Activated T-cell treated with anti-CD3 and anti-CD28 coated beads for 4 hours (primary cell): ENCODE measurements around the gene SHISA9.
"Not testable (repeated sequence)": the region's sequence is repeated elsewhere in the genome, so short reads cannot be mapped to it uniquely, and the experiment has no call there.

Experiments
- DNase-seq: peaks from one replicate; pipeline ENCODE4 v3.0.0-alpha.2; 2020

The SHISA9 gene

DNA sequence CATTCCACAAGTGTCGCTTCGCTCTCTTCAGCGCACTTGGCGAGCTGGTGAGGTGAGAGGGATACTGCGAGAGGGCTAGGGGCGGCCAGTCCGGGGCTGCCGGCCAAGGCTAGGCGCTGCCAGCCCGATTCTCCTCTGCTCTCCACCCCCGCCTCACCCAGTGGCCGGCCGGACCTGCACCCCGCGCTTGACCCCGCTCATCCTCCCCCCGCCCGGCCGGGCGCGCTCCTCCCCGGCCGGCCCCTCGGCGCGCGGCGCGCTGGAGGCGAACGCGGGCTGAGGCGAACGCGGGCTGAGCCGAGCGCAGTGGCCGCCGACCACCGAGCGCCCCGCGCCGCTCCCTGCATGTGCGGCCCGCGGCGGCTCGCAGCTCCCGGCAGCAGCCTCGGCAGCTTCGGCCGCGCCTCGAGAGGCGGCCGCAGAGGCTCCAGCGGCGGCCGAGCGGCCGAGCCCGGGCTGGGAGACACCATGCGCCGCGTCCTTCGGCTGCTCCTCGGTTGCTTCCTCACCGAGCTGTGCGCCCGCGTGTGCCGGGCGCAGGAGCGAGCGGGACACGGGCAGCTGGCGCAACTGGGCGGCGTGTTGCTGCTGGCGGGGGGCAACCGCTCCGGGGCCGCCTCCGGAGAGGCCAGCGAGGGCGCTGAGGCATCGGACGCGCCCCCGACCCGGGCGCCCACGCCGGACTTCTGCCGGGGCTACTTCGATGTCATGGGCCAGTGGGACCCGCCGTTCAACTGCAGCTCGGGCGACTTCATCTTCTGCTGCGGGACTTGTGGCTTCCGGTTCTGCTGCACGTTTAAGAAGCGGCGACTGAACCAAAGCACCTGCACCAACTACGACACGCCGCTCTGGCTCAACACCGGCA, at the start of gene SHISA9:
SHISA9 (plus strand) TSS at position 2 of the 865 bp plus-strand sequence.
- no peak for DNase-seq

DNA sequence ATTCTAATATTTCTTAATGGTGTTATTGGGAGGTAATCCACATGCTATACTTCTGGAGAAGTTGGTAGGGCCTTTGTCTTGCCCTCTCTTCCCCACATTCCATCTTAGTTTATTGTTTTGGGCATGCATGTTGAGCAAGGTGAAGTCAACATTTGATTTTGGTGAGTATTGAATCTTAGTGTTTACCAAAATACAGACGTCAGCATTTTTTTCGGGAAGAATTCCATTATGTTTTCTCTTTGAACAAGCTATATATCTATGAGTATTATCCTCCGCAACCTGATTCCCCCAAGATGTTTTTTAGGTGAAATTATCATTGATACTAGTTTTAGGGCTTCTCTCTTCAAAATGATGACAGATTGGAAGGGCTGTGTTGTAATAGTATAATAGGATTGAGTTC, 47.4 kb upstream of the SHISA9 start:
- no peak for DNase-seq

DNA sequence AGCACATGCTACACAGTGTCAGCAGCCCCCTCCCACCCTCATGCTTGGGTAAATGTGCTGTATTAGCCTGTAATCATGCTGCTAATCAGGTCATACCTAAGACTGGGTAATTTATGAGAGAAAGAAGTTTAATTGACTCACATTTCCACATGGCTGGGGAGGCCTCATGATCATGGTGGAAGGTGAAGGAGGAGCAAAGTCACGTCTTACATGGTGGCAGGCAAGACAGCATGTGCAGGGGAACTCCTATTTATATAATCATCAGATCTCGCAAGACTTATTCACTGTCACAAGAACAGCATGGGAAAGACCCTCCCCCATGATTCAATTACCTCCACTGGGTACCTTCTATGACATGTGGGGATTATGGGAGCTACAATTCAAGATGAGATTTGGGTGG, 44.0 kb upstream of the SHISA9 start:
- not testable (repeated sequence) for DNase-seq

DNA sequence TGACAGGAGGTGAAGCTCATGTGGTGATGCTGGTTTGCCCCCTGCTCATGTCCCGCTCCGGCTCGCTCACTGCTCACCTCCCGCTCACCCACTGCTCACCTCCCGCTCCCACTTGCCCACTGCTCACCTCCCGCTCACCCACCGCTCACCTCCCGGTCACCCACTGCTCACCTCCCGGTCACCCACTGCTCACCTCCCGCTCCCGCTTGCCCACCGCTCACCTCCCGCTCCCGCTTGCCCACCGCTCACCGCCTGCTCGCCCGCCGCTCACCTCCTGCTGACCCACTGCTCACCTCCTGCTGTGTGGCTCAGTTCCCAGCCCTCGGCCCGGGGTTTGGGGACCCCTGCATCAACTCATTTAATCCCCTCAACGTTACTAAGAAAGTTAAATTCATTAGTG, 39.1 kb upstream of the SHISA9 start:
- DNase-seq: no peak

DNA sequence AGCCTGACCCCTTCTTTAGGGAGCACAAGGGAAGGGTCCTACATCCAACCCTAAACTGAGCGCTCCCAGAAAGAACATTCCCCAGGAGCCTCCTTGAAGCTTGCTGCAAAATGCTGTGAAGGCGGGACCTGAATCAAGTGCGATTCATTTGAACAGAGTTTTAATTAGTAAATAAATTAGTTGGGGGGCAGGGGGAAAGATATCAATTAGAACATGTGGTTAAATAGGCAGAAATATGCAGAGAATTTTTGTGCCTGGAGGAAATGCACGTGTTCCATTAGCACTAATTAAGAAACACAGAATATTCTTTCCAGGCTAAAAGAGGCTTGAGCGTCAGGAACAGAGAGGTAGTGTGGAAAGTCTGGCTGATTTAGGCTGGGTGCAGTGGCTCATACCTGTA, 38.5 kb upstream of the SHISA9 start:
- no peak for DNase-seq

DNA sequence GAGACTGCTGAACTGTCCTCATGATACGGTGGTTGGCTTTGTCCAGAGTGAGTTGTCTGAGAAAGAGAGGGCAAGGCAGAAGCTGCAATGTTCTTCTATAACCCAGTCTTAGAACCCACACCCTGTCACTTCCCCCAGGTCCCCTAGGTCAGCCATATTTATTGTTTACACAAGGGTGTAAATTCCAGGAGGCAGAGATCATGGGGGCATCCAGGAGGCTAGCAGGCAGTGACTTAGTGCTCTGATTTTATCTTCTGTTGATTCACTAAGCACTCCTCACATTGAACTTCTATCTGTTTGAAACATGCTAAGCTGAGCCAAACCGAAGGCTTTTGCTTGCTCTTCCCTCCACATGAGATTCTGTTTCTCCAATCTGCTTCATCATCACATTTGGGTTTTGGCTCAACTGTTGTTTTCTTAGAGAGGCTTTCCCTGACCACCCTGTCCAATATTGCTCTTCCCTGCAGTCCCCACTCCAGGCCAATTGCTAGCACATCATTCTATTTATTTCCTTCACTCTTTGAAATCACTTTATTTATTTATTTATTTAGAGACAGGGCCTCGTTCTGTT, 34.3 kb upstream of the SHISA9 start:
- DNase-seq: no peak

DNA sequence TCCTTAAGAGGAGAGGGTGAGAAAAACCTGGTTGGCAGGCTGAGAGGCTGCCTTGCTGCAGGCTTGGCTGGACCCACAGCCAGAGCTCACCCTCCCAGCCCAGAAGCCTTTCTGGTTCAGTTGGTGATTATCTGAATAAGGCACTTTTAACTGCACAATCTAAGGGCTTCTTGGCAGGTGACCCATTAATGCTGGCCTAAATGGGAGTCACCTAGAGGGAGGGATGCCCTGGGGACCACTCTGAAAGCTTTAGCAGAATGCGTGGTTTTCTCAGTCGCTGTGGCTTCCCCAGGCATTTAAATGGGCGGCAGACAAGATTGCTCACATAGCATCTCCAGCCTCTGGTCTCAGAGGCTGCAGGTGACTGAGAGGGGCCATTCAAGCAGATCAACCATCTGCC, 33.2 kb upstream of the SHISA9 start:
- DNase-seq: no peak

DNA sequence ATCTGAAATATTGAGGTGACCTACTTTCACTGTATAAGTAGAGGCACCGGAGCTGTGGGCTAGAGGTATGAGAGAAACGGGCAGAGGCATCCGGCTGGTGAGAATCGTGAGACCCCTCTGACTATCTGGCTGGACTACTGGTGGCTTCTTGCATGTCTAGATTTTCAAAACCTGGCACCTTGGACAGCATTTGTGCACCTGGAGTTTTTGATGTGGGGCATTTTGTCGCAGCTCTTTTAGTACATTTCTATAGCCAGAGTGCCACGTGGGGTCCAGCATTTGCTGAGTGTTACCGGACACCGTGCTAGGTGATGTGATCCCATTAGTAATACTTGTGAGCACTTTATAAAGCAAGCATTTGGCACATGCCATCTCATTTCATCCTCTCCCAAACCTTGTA, 32.6 kb upstream of the SHISA9 start:
- no peak for DNase-seq

DNA sequence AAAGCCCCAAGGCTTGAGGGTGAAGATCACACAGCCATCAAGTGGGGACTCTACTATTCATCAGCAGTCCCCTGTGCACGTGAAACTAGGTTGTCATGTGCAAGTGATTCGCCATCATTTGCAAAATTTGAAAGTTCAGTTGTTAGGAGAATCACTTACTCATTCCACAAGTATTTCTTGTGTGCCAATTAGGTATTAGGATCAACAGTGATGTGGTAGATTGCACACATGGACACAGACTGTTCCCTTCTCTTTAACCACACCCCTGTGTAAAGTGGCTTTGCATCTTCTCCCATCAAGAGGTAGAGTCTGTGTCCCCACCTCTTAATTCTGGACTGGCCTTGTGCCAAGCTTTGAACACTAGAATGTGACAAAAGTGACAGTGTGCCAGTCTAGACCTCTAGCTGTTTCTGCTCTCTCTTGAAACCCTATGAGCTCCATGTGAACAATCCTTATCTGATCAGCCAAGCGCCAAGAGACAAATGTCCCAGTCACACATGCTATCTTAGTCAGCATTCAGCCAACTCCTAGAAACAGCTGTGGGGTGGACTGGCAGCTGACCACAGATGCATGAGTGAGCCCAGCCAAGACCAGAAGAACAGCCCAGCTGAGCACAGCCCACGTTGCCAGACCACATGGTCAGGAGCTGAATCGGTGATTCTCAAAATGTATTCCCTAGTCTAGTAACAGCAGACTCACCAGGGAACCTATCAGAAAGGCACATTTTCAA, 31.5 kb upstream of the SHISA9 start:
- DNase-seq: no peak

DNA sequence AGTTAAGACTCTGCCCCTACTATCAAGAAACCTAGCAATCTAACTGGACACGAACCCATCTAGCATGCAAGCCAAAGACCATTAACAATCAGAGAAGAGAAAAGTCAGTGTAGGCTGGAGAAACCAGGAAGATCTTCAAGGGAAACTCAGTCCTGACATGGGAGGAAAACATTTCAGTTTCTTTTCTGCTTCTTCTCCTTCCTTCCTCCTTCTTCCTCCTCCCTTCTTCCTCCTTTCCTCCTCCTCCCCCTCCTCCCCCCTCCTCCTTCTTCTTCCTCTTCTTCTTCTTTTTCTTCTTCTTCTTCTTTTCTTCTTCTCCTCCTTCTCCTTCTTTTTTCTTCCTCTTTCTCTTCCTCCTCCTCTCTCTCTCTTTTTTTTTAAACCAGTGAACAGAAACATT, 29.6 kb upstream of the SHISA9 start:
- no peak for DNase-seq

DNA sequence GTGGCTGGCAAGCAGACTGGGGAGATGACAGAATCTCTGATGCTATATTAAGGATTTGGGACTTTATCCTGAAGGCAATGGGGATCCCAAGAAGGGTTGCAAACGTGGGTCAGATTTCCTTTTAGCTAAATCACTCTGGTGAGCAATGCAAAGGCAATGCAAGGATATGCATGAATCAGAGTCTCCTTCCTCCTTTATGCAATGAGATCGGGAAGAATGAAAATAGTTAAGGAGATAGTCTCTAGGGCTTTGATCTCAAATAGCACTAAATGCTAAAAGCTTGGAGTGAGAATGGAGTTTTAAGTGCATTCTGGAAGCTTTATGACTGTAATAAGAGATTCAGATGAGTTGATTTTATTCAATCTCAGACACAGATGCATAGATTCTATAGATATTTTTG, 27.2 kb upstream of the SHISA9 start:
- no peak for DNase-seq

DNA sequence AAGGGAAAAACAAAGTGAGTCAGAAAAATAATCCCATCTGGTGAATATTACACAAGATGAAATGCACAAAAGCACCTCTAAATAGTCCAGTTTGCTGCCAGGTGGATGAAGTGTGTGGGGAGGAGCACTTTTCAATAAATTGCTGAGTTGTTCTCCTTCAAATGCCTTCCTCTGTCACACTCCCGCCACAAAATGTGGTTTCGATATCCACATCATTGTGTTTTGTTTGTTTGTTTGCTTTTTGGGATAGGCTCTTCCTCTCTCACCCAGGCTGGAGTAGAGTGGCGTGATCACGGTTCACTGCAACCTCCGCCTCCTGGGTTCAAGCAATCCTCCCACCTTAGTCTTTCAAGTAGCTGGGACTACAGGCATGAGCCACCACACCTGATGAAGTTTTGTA, 24.6 kb upstream of the SHISA9 start:
- DNase-seq: no peak

DNA sequence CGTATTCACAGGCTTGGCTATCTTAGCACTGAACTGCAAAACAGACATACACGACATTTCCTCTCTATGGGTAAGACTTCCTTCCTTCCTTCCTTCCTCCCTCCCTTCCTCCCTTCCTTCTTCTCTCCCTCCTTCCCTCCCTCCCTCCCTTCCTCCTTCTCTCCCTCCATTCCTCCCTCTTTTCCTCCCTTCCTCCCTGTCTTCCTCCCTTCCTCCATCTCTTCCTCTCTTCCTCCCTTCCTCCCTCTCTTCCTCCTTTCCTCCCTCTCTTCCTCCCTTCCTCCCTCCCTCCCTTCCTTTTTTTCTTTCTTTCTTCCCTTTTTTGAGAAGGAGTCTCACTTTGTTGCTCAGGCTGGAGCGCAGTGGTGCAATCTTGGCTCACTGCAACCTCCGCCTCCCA, 22.4 kb upstream of the SHISA9 start:
- no peak for DNase-seq

DNA sequence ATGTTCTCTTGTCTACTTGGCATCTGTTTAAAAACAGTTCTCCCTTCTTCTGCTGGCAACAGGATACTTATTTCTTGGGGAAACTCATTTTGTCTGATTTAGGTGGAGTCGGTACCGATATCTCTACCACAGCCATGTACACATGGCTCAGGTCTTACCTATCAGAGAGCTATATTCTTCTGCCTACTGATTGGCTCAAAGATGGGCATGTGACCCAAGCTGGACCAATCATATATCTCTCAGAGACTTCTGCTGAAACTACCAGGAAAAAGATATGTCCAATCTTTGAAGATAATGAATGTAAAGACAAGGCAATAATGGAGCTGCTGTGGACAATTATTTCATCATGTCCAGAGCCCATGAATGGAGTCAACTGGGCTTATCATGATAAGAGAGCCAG, 21.6 kb upstream of the SHISA9 start:
- no peak for DNase-seq

DNA sequence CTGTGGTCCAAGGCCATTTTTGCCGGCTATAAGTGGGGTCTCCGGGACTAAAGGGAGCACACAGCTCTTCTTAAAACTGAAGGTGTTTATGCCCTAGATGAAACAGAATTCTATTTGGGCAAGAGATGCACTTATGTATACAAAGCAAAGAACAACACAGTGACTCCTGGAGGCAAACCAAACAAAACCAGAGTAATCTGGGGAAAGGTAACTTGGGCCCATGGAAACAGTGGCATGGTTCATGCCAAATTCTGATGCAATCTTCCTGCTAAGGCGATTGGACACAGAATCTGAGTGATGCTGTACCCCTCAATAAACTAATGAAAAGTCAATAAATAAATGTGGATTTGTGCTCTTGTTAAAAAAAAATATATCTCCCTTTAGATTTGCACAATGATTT, 20.2 kb upstream of the SHISA9 start:
- DNase-seq: no peak

DNA sequence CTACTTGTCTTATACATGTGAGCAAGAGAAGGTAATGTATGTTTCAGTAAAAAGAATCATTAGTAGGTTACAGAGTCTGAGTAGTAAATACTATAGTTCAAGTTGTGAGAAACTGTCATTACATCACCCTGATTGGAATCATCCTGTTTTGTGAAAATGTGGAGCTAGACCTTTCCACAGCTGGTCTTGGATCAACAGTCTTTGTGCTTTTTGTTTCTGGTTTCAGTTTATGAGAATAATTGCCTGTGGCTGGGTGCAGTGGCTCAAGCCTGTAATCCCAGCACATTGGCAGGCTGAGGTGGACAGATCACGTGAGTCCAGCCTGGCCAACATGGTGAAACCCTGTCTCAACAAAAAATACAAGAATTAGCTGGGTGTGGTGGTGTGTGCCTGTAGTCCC, 19.7 kb upstream of the SHISA9 start:
- no peak for DNase-seq

DNA sequence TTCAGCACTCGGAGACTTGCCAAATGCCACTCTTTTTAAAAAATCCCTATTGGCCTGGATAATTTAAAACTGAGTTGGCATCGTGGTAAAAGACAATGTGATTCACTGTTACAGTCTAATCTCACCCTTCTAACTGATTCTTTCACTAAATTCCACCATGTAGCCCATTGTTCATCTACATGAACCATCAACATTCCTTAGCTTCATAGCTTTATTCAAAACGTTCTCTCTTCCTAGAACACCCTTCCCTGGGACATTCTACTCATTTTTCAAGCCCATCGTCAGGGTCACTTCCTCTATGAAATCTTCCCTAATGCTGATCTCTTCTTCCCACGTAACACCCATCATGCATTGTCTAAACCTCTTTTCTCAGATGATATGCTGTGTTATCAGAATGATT, 15.7 kb upstream of the SHISA9 start:
- no peak for DNase-seq

DNA sequence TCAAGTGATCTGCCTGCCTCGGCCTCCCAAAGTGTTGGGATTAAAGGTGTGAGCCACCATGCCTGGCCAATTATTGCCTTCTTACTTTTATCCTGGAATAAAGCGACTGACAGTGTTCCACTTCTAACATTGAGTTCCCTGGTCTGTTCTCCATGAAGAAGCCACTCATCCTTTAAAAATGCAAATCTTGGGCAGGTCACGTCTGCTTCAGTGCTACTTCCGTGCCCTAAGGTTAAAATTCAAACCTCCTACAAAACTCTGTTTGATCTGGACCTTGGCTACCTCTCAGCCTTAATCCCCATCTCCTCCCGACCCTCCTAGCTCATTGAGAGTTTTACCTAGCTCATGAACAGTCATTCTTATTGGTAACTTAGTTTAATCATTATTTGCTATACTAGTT, 9.6 kb upstream of the SHISA9 start:
- DNase-seq: no peak

DNA sequence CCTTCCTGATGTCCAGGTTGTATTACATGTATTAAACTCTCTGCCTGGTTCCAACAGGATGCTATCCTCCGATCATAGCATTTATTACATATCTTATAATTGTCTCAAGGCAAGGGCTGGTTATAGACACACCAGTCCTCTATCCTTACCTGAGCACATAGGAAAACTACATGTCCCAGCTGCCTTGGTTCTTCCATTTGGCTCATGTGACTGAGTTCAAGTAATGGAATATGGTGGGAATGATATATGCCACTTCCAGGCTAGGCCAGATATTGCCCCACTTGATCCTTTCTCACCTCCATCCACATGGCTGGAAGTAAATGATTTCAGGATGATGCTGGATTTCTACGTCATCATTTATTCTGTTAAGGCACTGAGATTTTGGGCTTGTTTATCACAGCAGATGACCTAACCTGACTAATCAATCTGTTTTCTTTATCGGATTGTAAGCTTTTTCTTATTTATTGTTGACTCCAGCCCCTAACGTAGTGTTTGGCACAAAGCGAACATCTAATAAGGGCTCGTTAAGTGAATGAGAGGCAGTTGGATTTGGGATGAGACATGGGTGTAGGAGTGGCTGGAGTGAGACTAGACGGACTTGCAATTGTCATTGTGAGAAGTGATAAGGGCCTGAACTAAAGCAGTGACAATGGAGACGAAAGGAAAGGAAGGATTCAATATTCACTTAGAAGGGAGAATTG, 8.2 kb upstream of the SHISA9 start:
- DNase-seq: no peak

DNA sequence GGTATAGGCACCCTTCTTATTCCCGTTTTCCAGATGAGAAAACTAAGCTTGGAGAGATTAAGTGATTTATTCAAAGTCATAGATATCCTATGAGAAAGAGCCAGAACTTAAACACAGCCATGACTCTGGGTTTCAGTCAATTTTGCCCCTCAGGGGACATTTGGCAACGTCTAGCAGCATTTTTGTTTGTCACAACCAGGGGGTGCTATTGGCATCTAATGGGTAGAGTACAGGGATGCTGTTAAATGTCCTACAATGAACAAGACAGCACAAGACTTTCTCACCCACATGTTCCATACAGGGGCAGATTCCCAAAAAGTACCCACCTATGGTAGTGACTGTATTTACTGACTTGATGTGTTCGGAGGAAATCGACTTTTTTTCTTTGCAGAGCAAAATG, 4.8 kb upstream of the SHISA9 start:
- no peak for DNase-seq

DNA sequence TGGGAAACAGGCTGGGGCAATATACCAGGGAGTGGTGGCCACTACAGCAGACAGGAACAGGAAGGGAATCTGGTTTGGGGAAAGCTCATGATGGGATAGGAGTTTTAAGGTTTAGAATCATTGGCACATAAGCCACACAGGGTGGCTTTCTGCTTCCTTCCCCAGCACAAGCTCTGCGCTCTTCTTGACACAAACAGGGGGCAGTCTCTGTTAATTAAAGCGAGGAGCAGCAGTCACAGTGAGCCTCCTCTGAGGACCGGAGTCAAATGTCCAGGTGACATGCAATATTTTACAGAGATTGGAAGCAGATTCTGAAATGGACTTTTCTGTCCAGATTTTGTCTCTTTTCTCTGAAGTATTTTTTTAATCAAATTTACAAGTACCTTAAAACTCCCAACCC, 2.8 kb upstream of the SHISA9 start:
- DNase-seq: no peak

DNA sequence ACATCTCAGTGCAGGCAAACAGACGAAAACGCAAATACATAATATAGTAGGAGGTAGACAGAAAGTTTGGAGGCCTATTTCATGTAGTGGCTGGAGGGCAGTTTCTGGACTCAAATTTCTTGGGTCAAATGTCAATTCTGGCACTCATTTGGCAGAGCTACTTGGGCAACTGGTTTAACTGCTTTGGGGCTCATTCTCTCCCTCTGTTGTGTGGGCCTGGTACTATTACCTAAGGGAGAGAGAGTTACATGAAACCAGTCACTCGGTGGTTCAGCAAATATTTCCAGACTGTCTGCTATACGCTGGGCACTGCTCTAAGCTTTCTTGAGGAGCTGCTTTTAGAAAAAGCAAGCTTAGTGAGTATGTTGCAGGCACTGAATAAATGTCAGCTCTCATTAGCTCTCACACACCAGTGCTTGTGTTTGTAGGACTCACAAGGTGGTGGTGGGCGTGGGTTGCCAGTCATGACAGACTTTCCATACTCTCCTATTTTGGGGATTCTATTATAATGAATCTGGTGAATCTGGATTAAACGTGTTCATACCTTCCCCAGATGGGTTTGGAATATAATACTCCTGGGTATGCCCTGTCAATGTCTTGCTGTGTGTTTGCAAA, 1.8 kb upstream of the SHISA9 start:
- no peak for DNase-seq

DNA sequence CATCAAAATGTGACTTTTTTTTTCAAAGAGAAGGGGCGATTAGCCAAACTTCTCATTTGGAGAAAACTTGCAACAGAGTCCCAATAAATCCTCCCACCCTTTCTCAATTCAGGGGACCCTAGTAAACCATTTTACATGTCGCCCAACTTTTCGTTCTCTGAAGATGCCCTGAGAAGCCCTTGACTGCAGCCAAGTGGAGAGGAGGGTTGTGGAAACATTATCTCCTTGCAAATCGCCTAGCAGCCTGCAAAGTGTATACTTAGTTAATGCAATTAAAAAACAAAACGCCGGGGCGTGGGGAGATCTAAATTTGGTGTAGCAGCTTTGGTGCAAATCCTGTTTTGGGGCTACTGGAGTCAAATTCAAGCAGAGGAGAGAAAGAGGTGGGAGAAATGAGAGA, 1.2 kb upstream of the SHISA9 start:
- DNase-seq: no peak
